Endothelial cell of umbilical vein (primary cell): ENCODE results near the gene NRARP. TPM values are rescaled to one million over a fixed set of nuclear protein-coding genes. Genes with fewer than 3 reads are reported as not detected.
A peak's percentile ranks its signal among the peaks of the same experiment; 100 is the strongest.

Experiments used
- BruUV-seq: library from RNA; stranded (reverse); fragments of 400-500 nt; replicated peaks from 2 replicates; lab custom pipeline; 2021; lab: Mats Ljungman, UMichigan
- CTCF ChIA-PET: fragments of 300-600, 350-600 bp; sonication (Branson Sonifier 250); formaldehyde crosslinking; loops from one replicate; lab custom pipeline; 2021; ENCODE audit warnings: antibody characterized with exemption, inconsistent platforms; lab: Charles Lee
- POLR2A ChIA-PET: fragments of 300-600, 350-600 bp; sonication (Branson Sonifier 250); formaldehyde crosslinking; loops from one replicate; lab custom pipeline; 2021; ENCODE audit warnings: antibody characterized with exemption, inconsistent platforms; lab: Charles Lee
- DNase-seq: peaks from one replicate; pipeline ENCODE4 v3.0.0-alpha.2; 2011; ENCODE audit warnings: low read depth, low spot score
- FAIRE-seq: peaks from 2 replicates; lab custom pipeline; 2011; peaks lifted over from hg19 to GRCh38; lab: Jason Lieb, UNC
- H2AFZ ChIP-seq: 2 replicates; pipeline ENCODE4 v1.6.0; 2012; ENCODE audit warnings: low read depth, low read length, control low read depth, inconsistent platforms
- H3K27ac ChIP-seq: 2 replicates; pipeline ENCODE4 v1.5.1; 2011; ENCODE audit warnings: low read depth, mild to moderate bottlenecking, control low read depth, low read length, moderate library complexity; ENCODE audit not compliant: insufficient read depth
- H3K27me3 ChIP-seq, 2 experiments: 2 replicates each; pipeline versions ENCODE4 v1.6.0 to v1.6.1; 2011; ENCODE audit warnings: low read length in 2 of 2, mixed read lengths in 1 of 2; ENCODE audit not compliant: control insufficient read depth in 2 of 2, insufficient read depth in 2 of 2
- H3K36me3 ChIP-seq, 2 experiments: 2 replicates in 1 of 2; 3 replicates in 1 of 2; pipeline ENCODE4 v1.5.1; 2011; ENCODE audit warnings: low read length in 2 of 2, mild to moderate bottlenecking in 1 of 2, moderate library complexity in 1 of 2; ENCODE audit not compliant: control insufficient read depth in 2 of 2, insufficient read depth in 2 of 2; ENCODE audit errors: extremely low read depth in 1 of 2
- H3K4me1 ChIP-seq: 3 replicates; pipeline ENCODE4 v1.5.1; 2011; ENCODE audit warnings: mild to moderate bottlenecking, low read length; ENCODE audit not compliant: control insufficient read depth, insufficient read depth; ENCODE audit errors: extremely low read depth
- H3K4me2 ChIP-seq: 2 replicates; pipeline ENCODE4 v1.6.1; 2011; ENCODE audit warnings: low read length, control low read depth, mixed read lengths; ENCODE audit not compliant: insufficient read depth
- H3K4me3 ChIP-seq, 3 experiments: fragments of 200-600 bp in 1 of 3; sonication (generic), shearing (Covaris generic) in 1 of 3; replicated peaks in 1 of 3; 2 replicates each; pipeline ENCODE4 v1.5.1; 2011 to 2016; ENCODE audit warnings: control low read depth in 3 of 3, low read length in 3 of 3, mild to moderate bottlenecking in 2 of 3, inconsistent platforms in 1 of 3, low read depth in 1 of 3, moderate library complexity in 1 of 3; ENCODE audit not compliant: insufficient read depth in 1 of 3
- H3K79me2 ChIP-seq: 2 replicates; pipeline ENCODE4 v1.6.0; 2012; ENCODE audit warnings: low read length, inconsistent platforms; ENCODE audit not compliant: control insufficient read depth, insufficient read depth
- H3K9ac ChIP-seq: replicated peaks from 2 replicates; pipeline ENCODE3; 2011; ENCODE audit warnings: low read length, control low read depth; ENCODE audit not compliant: insufficient read depth; ENCODE audit errors: extremely low read depth
- H3K9me1 ChIP-seq: replicated peaks from 3 replicates; pipeline ENCODE4 v1.6.0; 2011; ENCODE audit warnings: mild to moderate bottlenecking, low read length; ENCODE audit not compliant: control insufficient read depth, insufficient read depth; ENCODE audit errors: extremely low read depth
- H3K9me3 ChIP-seq: replicated peaks from 2 replicates; pipeline ENCODE4 v1.5.1; 2012; ENCODE audit warnings: low read length, inconsistent platforms; ENCODE audit not compliant: control insufficient read depth, insufficient read depth
- H4K20me1 ChIP-seq: replicated peaks from 2 replicates; pipeline ENCODE3; 2011; ENCODE audit warnings: mild to moderate bottlenecking, low read length; ENCODE audit not compliant: control insufficient read depth, insufficient read depth; ENCODE audit errors: extremely low read depth
- CTCF ChIP-seq, 2 donors: IDR thresholded peaks; 1 replicate in 1 of 2; 2 replicates in 1 of 2; pipeline ENCODE4 v1.5.1; 2011; ENCODE audit warnings: low read length in 2 of 2, mild to moderate bottlenecking in 2 of 2, moderate library complexity in 2 of 2, control low read depth in 1 of 2, inconsistent platforms in 1 of 2, low read depth in 1 of 2; ENCODE audit not compliant: insufficient read depth in 1 of 2; ENCODE audit errors: extremely low read depth in 1 of 2
- EZH2 ChIP-seq: IDR thresholded peaks from 2 replicates; pipeline ENCODE4 v1.6.1; 2012; ENCODE audit warnings: borderline replicate concordance, low read depth, mild to moderate bottlenecking, moderate library complexity, low read length, inconsistent platforms; ENCODE audit not compliant: severe bottlenecking
- FOS ChIP-seq: IDR thresholded peaks from 2 replicates; pipeline ENCODE4 v1.6.1; 2011; ENCODE audit warnings: mild to moderate bottlenecking, low read length, moderate library complexity, borderline replicate concordance; ENCODE audit not compliant: insufficient read depth
- GATA2 ChIP-seq: IDR thresholded peaks from 2 replicates; pipeline ENCODE4 v1.7.0; 2011; ENCODE audit warnings: low read depth, mild to moderate bottlenecking, moderate library complexity, mixed read lengths, low read length; ENCODE audit not compliant: insufficient read length, insufficient read depth
- JUN ChIP-seq: IDR thresholded peaks from 2 replicates; pipeline ENCODE4 v1.6.1; 2011; ENCODE audit warnings: borderline replicate concordance, low read depth; ENCODE audit not compliant: insufficient read length, insufficient read depth
- MAX ChIP-seq: IDR thresholded peaks from 2 replicates; pipeline ENCODE4 v1.6.1; 2011; ENCODE audit not compliant: insufficient read depth, insufficient read length
- MYC ChIP-seq: IDR thresholded peaks from one replicate; pipeline ENCODE4 v1.6.1; 2011; ENCODE audit warnings: mild to moderate bottlenecking, low read depth, low read length
- POLR2AphosphoS5 ChIP-seq: IDR thresholded peaks from 2 replicates; pipeline ENCODE4 v1.6.1; 2012; ENCODE audit warnings: low read depth, mild to moderate bottlenecking, control low read depth, low read length, moderate library complexity; ENCODE audit not compliant: insufficient read depth
- dilution Hi-C: fragments of 300-500 bp; cut with MboI; formaldehyde crosslinking; loops from one replicate; pipeline ENCODE4 v1.15.0; 2019; ENCODE audit warnings: low sequenced_read_pairs; ENCODE audit not compliant: extremely low pct_ligation_motif_present
- intact Hi-C: fragments of 100-400 bp; cut with micrococcal nuclease; formaldehyde crosslinking; loops from one replicate; pipeline ENCODE4 v1.10.0; 2022
- polyA plus RNA-seq, 4 experiments: library from polyadenylated mRNA; depleted of rRNA in 3 of 4; stranded (reverse) in 3 of 4; unstranded in 1 of 4; fragments of >200 nt; gene quantifications; 2 replicates each; pipeline versions ENCODE4 v1.2.1 to v1.2.3, GENCODE V29; 2011 to 2012; ENCODE audit warnings: missing spikeins in 1 of 4
- total RNA-seq: library from RNA; stranded (reverse); gene quantifications from 2 replicates; pipeline ENCODE4 v1.2.3, GENCODE V29; 2021

Gene NRARP
- total and polyA plus RNA-seq, 2 donors (not counting 3 experiments of a cell fraction or from before 2014, with no cell fraction given) = 50.0 to 72.9 TPM

GRCh38 chr9:137297966-137298365, 4.1 kb downstream of the NRARP start:
- Histone ChIP-seq H3K4me1 (peaks cover 49% of the 10 kb centered on the region), H3K9ac (peak overlapping the region; percentile 62), H2AFZ (no peak overlapping the region), H3K36me3 (no peaks in the 10 kb centered on the region), H3K27ac (peak overlapping the region; percentile 93), H3K4me3 (peak overlapping the region in 1 of 3 experiments; percentile 2), H4K20me1 (no peaks in the 10 kb centered on the region), H3K27me3 (no peaks in the 10 kb centered on the region), H3K79me2 (peaks cover 26% of the 10 kb centered on the region), H3K9me1 (no peaks in the 10 kb centered on the region), H3K4me2 (peak overlapping the region; percentile 38), H3K9me3 (no peaks in the 10 kb centered on the region)
- FAIRE-seq (peak; percentile 48), DNase-seq (no peak)
- BruUV-seq = no TSS peak
- TF ChIP-seq JUN (no peak), CTCF (IDR thresholded peaks at IDR 0.05; ENCODE audit: extremely low read depth in 1 of 2, insufficient read depth in 1 of 2, low read depth in 1 of 2, low read length in 2 of 2) (no peak), FOS (no peak), MAX (no peak), POLR2AphosphoS5 (no peak), EZH2 (no peak), GATA2 (no peak), MYC (no peak)
- dilution Hi-C loops (no loop called here), intact Hi-C loops (loop anchor here (2.0 kb wide), 1 partner anchor 57 kb away; no protein-coding TSS in a partner anchor)
- ChIA-PET POLR2A (interaction anchor here (1.5 kb wide), 1 partner anchor 57 kb away, joined by 3 read pairs; the partner anchor contains the start of gene TUBB4B), CTCF (interaction anchor here (1.1 to 2.8 kb wide), 6 partner anchors 11 to 269 kb away, joined by 3 to 20 read pairs (median 4); partner anchors contain the start of genes EXD3 and NOXA1)
